HCT116 (cell line): ENCODE data around the gene PDE2A.

Source experiments
- CTCF ChIP-seq, 3 experiments: fragments of 200-600 bp in 1 of 3; sonication (generic) in 1 of 3; IDR thresholded peaks in 2 of 3; conservative IDR thresholded peaks in 1 of 3; 2 replicates each; pipeline ENCODE4 v1.5.1; 2012 to 2017; ENCODE audit warnings: low read depth in 2 of 3, low read length in 2 of 3, antibody characterized with exemption in 1 of 3, borderline replicate concordance in 1 of 3, control low read depth in 1 of 3, mild to moderate bottlenecking in 1 of 3, mixed read lengths in 1 of 3, mixed run types in 1 of 3, moderate library complexity in 1 of 3; ENCODE audit not compliant: insufficient read depth in 1 of 3
- EZH2 ChIP-seq: fragments of 200-600 bp; sonication (generic); IDR thresholded peaks from 2 replicates; pipeline ENCODE4 v1.6.1; 2017; ENCODE audit warnings: antibody characterized with exemption, mixed run types
- EZH2phosphoT487 ChIP-seq: fragments of 200-600 bp; IDR thresholded peaks from 2 replicates; pipeline ENCODE4 v1.6.1; 2018; ENCODE audit warnings: antibody characterized with exemption, borderline replicate concordance
- POLR2A ChIP-seq: IDR thresholded peaks from 2 replicates; pipeline ENCODE4 v1.7.0; 2011; ENCODE audit warnings: borderline replicate concordance; ENCODE audit not compliant: insufficient read depth, insufficient read length; ENCODE audit errors: extremely low read depth
- POLR2AphosphoS5 ChIP-seq: IDR thresholded peaks from 2 replicates; pipeline ENCODE4 v1.6.1; 2011; ENCODE audit warnings: mild to moderate bottlenecking, low read depth, low read length, moderate library complexity
- REST ChIP-seq: IDR thresholded peaks from 2 replicates; pipeline ENCODE4 v1.6.1; 2012; ENCODE audit warnings: low read depth
- SIN3A ChIP-seq: IDR thresholded peaks from 2 replicates; pipeline ENCODE4 v1.6.1; 2012; ENCODE audit warnings: low read depth

GRCh38 chr11:72570893-72571661 is 103.1 kb downstream of the PDE2A start:
- no peak for TF ChIP-seq CTCF (IDR thresholded peaks at IDR 0.05 in 2 of 3, conservative IDR thresholded peaks at IDR 0.05 in 1 of 3; ENCODE audit: borderline replicate concordance in 1 of 3, insufficient read depth in 1 of 3, low read depth in 2 of 3, low read length in 2 of 3)
- no peak for TF ChIP-seq POLR2AphosphoS5
- no peak for TF ChIP-seq EZH2phosphoT487
- no peak for TF ChIP-seq SIN3A
- no peak for TF ChIP-seq EZH2
- TF ChIP-seq POLR2A: no peak
- no peak for TF ChIP-seq REST
